ENCODE measurements around the gene FHIT.

Gene FHIT

DNA sequence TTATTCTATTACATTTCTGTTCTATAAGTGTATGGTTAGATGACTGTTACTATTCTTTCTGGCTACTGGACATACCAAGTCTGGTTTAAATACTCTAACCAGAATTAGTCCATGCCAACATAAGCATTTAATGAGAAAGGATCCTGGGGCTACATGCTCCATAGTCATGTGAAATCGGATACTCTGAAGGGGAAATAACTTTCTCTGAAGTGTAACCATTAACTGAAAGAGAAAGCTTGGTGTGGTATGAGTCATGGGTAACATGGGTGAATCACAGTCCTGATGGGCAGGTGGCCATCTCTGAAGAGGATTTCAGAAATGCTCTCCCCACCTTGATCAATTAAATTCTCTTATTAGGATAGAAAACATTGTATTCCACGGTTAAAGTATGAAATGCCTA is 69.4 kb downstream of the FHIT start:
- TF ChIP-seq, protein P1, sequence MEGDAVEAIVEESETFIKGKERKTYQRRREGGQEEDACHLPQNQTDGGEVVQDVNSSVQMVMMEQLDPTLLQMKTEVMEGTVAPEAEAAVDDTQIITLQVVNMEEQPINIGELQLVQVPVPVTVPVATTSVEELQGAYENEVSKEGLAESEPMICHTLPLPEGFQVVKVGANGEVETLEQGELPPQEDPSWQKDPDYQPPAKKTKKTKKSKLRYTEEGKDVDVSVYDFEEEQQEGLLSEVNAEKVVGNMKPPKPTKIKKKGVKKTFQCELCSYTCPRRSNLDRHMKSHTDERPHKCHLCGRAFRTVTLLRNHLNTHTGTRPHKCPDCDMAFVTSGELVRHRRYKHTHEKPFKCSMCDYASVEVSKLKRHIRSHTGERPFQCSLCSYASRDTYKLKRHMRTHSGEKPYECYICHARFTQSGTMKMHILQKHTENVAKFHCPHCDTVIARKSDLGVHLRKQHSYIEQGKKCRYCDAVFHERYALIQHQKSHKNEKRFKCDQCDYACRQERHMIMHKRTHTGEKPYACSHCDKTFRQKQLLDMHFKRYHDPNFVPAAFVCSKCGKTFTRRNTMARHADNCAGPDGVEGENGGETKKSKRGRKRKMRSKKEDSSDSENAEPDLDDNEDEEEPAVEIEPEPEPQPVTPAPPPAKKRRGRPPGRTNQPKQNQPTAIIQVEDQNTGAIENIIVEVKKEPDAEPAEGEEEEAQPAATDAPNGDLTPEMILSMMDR (IDR thresholded peaks at IDR 0.05; ENCODE audit: low read depth, low read length, missing control alignments), result no peak
- peak; percentile 21 for DNase-seq (ENCODE audit: low read depth)
- H3K4me3 ChIP-seq (ENCODE audit: low read depth, low read length), result no peak overlapping the region

- no peak for DNase-seq (ENCODE audit: low read depth)
- H3K4me3 ChIP-seq (ENCODE audit: low read depth, low read length), result no peak overlapping the region
- TF ChIP-seq, protein P1 (IDR thresholded peaks at IDR 0.05; ENCODE audit: low read depth, low read length, missing control alignments), result no peak
Measured at GRCh38 chr3:61180206-61180605, 71.0 kb downstream of the FHIT start.

DNA sequence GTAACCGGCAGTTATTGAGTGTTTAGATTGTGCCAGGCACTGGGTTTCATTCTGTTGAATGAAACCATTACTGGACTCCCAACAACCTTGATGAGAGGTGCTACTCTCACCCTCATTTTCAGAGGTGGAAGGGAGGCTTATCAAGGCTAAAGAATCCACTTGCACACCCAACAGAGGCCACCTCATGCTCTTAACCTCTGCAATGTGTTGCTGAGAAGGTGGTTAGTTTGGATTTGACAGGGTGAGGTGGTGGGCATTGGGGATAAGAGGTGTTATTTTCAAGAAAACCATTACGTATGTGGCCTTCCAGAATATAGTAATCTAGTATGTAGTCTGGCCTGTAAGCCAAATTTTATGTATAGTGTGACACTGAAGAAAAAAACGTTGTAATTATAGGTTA is 73.1 kb downstream of the FHIT start:
- TF ChIP-seq, protein P1 (IDR thresholded peaks at IDR 0.05; ENCODE audit: low read depth, low read length, missing control alignments), result no peak
- H3K4me3 ChIP-seq (ENCODE audit: low read depth, low read length), result no peak overlapping the region
- no peak for DNase-seq (ENCODE audit: low read depth)

- TF ChIP-seq, protein P1 (IDR thresholded peaks at IDR 0.05; ENCODE audit: low read depth, low read length, missing control alignments), result no peak
- DNase-seq (ENCODE audit: low read depth), result no peak
- no peak overlapping the region for H3K4me3 ChIP-seq (ENCODE audit: low read depth, low read length)
Measured at GRCh38 chr3:61177450-61177849, 73.8 kb downstream of the FHIT start.

- TF ChIP-seq, protein P1 (IDR thresholded peaks at IDR 0.05; ENCODE audit: low read depth, low read length, missing control alignments), result no peak
- no peak for DNase-seq (ENCODE audit: low read depth)
- no peak overlapping the region for H3K4me3 ChIP-seq (ENCODE audit: low read depth, low read length)
Measured at GRCh38 chr3:61173676-61174075, 77.6 kb downstream of the FHIT start.

DNA sequence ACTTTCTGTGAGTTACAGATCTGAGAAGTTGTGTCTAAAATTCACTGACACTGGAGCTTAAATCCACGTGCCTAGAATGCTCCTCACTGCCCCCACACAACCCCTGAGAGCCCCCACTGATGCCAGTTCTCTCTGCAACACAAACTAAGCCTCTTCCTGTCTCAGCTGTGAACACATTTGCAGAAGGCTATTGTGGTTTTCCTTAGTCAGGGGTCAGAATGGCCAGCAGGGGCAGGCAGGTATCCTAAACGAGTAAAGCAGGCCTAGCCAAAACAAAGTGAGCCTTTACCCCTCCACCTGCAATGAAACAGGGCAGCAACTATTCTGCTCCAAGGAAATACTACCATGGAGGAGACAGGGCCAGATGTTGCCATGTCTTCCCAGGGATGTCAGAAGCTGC is 78.6 kb downstream of the FHIT start:
- no peak for DNase-seq (ENCODE audit: low read depth)
- H3K4me3 ChIP-seq (ENCODE audit: low read depth, low read length), result no peak overlapping the region
- TF ChIP-seq, protein P1 (IDR thresholded peaks at IDR 0.05; ENCODE audit: low read depth, low read length, missing control alignments), result peak; percentile 33

DNA sequence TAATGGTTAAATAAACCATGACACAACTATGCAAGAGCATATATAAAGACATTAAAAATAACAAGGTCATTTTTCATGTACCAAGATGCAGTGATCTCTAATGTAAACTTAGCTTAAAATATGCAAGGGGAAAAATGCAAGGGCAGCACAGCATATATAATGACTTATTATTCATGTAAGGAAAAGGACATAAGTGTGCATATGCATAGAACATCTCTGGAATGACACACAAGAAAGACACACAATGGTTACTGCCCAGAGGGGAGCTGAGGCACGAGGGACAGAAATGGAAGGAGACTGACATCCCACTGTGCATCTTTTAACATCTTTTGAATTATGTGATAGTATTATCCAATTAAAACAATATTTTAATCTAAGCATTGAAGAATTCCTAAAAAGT is 79.0 kb downstream of the FHIT start:
- TF ChIP-seq, protein P1 (IDR thresholded peaks at IDR 0.05; ENCODE audit: low read depth, low read length, missing control alignments), result no peak
- no peak for DNase-seq (ENCODE audit: low read depth)
- no peak overlapping the region for H3K4me3 ChIP-seq (ENCODE audit: low read depth, low read length)
